GOT3 (cell line): ENCODE results near the gene SMIM17.
"Not testable (repeated sequence)": the region's sequence is repeated elsewhere in the genome, so short reads cannot be mapped to it uniquely, and the experiment has no call there.

ENCODE experiments used
- DNase-seq: peaks from one replicate; lab custom pipeline; 2025; ENCODE audit warnings: mixed read lengths; lab: John Stamatoyannopoulos, UW

SMIM17 gene

DNA sequence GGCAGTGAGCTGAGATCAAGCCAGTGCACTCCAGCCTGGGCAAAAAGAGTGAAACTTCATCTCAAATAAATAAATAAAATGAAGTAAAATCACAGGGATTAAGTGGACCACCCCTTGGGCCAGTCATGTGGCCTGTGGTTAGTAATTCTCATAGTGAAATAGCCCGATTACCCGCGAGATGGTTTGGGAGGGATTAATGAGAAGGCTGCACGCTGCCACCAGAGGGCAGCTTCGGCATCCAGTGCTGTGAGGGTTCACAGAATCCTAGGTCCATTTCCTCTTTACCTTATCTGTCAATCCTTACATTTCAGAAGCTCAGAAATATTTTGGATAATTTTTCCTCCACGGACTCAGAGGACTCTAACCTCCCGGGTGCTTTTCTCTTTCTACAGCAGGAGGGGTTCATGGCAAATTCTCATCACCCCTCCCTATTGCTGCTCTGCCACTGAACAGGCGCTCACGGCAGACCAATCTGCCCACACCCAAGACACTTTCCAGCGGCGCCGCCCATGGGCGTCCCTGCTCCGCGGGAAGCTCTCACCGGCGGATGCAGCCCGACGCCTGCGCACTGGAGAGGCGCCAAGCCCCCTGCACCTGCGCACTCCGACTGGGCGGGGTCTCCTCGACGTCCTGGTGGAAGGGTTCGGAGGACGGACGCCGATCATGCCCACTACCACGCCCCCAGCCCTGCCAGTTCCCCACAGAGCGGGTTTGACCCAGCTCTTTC lies 17.6 kb downstream of the SMIM17 start:
- DNase-seq = no peak

DNA sequence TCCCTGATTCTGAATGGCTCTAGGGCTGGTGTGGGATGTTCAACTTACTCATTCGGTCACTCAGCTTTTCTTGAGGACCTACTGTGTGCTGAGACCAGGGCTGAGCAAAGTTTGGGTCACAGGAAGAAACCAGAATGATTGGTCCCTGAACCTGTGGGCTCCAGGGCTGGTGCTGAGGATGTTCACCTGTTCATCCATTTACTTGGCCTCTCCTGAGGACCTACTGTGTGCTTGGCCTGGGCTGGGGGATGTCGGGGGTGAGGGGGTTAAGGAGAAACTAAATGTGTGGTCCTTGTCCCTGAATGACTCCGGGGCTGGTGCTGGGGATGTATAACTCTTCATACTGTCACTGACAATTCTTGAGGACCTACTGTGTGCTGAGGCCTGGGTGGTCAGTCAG lies 18.3 kb downstream of the SMIM17 start:
- DNase-seq = no peak

DNA sequence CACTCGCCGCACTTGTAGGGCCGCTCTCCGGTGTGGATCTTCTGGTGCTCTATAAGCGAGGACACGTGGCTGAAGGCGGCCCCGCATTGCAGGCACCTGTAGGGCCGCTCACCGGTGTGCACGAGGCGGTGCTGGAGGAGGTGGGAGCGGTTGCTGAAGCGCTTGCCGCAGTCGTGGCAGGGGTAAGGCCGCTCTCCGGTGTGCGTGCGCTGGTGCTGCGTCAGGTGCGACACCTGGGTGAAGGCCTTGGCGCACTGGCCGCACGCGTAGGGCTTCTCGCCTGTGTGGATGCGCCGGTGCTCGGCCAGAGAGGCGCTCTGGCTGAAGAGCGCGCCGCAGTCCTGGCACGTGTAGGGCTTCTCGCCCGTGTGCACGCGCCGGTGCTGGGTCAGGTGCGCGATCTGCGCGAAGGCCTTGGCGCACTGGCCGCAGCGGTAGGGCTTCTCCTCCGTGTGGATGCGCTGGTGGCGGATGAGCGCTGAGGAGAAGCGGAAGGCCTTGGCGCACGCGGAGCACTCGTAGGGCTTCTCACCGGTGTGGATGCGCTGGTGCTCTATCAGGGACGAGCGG lies 21.1 kb downstream of the SMIM17 start:
- DNase-seq = no peak

DNA sequence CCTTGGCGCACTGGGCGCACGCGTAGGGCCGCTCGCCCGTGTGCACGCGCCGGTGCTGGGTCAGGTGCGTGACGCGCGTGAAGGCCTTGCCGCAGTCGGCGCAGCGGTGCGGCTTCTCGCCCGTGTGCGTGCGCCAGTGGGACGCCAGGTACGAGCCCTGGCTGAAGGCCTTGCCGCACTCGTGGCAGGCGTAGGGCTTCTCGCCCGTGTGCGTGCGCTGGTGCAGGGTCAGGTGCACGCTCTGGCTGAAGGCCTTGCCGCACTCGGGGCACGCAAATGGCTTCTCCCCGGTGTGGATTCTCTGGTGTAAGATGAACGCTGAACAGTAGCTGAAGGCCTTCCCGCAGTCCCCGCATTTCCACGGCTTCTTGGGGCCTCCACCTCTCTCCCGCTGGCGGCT lies 21.6 kb downstream of the SMIM17 start:
- DNase-seq = no peak

DNA sequence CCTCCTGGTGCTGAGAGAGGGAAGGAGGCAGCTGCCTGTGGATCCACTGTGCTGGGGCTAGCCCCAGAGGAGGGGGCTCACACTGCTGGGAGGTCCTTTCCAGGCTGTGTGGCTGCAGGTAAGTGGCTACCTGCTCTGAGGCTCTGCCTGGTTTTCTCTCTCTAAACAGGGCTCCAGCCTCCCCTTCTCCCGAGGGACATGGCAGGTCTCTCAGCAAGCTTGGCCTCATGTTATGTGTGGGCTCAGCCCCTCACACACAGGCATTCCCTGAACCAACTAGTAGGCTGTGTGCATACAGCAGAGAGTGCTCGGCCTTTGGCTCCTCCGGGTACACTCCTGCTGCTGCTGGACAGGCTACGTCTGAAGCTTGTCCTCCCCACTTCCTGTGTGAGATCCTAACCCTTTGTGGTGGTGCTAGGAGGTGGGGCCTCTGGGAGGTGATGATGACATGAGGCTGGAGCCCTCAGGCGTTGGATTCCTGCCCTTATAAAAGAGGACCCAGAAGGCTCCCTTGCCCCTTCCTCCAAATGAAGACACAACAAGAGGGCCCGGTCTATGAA lies 24.4 kb downstream of the SMIM17 start:
- no peak for DNase-seq

DNA sequence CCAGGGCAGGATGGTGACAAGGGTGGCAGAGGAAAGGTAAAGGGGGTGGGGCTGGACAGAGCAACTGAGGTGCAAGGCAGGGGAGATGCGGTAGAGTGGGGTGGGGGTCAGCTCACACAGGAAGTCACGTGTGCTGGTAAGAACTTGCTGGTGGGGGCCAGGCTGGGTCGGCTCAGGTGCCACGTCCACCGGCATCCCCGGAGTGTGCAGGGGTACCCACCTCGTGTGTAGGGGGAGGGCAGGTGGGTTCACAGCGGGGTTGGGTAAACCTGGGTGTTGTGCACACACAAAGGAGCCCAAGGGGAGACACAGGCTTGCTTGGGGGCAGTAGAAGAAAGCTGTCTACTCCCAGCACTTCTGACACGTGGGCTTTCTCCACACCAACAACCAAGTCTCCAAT lies 25.7 kb downstream of the SMIM17 start:
- no peak for DNase-seq

DNA sequence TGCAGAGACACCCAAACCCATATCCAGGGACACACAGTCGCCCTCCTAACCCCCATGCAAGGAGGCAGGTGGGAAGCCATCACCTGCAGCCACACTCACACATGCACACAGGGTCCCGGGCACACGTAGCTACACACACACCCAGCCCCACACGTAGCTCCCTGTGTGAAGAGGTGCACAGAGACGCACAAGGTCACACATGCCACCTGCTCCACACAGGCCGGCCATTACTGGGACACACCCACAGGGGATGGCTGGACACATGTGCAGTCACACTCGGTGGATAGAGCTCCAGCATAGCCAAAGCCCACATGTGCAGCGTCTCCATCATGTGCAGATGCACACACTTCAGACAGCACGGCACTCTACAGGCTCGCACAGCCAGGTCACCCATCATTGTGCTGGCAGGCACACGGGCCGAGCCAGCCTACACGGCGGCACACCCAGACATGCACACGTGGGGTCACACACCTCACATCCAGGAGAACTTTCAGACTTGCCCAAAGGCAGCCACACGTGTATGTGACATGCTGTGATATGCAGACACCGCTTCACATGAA lies 27.5 kb downstream of the SMIM17 start:
- no peak for DNase-seq

DNA sequence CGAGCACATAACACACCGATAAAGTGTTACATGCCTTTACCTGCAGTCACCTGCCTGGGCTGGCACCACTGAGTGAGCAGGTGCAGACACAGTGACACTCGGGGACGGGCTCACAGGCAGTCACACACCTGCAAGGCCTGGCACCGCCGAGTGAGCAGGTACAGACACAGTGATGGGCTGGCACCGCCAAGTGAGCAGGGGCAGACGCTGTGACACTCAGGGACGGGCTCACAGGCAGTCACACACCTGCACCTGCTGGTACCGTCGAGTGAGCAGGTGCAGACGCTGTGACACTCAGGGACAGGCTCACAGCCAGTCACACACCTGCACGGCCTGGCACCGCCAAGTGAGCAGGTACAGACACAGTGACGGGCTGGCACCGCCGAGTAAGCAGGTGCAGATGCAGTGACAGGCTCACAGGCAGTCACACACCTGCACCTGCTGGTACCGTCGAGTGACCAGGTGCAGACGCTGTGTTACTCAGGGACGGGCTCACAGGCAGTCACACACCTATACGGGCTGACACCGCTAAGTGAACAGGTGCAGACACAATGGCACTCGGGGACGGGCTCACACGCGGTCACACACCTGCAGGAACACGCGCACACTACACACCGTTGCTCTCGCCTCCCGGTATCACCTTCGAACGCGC lies 28.1 kb downstream of the SMIM17 start:
- no peak for DNase-seq

DNA sequence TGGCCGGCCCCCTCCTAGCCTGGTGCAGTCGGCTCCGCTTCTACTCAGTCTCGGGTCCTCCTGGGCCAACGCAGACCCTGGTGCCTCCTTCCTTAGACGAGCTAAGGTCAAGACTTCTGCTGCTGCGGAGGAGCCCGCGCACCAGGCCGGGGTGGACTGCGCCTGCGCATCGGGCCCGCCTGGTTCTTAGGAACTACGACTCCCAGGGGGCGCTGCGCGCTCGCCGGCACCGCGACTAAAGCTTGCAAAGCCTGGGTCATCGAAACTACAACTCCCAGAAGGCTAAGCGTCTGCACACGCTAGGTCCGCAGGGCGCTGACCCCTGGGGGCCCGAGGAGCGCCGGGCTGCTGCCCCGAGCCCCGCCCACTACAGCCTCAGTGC lies 28.6 kb downstream of the SMIM17 start, which contains the start of gene ZNF835:
Gene ZNF835, minus strand, starts transcription at position 145 of the 382 bp plus-strand sequence. CDS start 6,559 bp downstream, outside the sequence.
- peak; percentile 6 for DNase-seq

DNA sequence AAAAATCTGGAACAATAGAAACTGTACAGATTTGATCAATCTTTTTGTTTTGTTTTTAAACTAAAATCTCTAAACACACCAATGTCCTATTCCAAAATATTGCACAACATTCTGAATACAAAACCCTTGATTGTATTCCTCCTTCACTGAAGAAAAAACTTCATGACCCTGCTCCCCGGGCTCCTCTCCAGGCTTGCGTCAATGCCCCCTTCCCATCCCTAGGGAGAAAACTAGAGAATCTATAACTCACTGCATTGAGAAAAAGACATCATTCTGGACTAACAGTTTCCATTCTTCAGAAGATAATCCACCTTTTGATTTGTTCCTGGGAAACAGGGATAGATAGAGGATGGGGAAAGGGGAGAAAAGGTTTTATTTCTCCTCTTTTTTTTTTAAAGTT lies 29.7 kb downstream of the SMIM17 start:
- DNase-seq = not testable (repeated sequence)

DNA sequence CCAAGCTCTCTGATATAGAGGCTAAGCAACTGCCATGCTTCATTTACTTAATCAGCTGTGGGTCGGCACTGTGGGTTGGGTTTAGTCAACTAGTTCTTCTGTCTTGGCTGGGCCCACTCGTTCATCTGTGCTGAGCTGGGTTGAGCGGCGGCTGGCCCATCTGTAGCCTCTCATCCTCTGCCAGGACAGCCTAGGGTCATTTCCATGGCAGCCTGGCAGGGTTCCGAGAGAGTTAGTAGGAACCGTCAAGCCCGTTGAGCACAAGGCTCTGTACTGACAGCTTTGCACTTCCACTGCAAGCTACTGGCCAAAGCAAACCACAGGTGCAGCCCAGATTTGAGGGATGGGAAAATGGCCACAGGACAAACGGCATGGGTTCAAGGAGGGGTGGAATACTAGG lies 35.2 kb downstream of the SMIM17 start:
- no peak for DNase-seq

DNA sequence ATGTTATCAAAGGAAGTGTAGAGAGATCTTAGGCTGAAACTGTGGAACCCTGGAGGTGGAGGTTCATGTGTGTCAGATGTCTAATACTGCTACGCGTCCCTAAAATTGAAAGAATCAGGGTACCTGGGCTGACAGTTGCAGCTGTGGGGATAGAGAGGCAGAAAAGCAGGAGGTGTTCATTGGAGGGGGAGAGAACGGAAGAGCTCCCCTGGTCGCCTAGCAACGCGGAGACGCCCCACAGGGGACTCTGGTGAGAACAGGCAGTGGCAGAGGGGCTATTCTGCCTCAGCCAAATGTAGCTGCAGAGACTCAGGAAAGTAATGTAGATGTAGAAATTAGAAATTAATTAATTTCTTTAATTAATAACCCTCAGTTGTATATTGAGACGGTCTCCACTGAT lies 38.7 kb downstream of the SMIM17 start:
- no peak for DNase-seq

DNA sequence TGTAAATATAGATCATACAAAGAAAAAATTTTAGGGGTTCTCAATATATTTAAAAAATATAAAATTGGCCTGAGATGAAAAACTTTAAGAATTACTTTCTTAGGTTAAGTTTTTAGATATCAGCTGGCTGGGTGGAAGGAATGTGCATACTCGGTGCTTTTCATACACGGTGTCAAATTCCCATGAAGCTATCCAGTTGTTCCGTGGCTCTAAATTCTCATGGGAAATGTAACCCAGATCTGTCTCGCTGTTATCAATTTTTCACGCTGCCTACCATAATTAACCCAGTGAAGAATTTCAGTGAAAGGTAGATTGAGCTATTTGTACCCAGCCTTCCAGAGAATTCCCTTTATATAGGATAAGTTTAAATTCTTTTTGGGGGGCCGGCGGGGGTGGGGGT lies 40.2 kb downstream of the SMIM17 start:
- no peak for DNase-seq

DNA sequence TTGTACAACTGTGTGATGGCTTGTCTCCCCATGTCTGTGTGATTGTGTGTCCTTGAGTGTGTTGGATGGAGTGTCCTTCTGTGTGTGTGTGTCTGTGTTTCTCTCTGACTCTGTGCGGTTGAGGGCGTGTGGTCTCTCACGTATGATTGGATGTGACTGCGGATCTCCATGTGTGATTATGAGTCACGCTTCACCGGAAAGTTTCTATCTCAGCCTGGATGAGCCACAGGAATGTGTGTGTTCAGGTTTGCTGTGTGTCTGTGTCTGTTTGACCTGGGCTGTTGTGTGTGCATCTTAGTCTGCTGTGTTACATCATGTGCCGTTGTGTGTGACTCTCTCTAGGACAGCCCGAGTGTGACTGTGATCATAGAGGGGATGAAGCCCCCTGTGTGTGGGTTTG lies 44.1 kb downstream of the SMIM17 start:
- no peak for DNase-seq

DNA sequence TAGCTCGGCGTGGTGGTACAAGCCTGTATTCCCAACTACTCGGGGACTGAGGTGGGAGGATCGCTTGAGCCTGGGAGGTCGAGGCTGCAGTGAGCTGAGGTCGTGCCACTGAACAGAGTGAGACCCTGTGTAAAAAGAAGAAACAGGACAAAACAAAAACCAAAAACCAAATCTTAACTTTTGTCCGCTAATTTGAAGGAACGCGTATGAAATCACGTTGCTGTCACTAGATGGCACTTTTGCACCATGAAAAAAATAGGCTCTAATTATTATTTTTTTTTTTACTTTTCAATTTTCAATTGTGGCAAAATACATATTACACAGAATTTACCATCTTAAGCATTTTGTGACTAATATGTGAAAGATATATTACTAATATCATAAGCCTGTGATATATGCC lies 46.2 kb downstream of the SMIM17 start:
- no peak for DNase-seq

DNA sequence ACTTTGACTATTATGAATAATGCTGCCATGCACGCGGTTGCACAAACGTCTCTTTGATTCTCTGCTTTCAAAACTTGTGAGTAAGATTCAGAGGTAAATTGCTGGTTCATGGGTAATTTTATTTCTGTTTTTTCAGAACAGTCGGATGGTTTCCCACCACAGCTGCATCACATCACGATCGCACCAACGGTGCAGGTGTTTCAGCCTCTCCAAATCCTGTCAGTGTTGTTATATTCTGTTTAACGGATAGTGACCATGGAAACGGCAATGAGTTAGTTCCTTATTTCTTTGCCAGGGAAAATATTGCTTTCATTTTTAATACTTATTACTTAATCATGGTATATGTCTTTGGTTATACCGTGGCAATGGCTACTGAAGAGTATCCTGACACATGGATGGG lies 47.7 kb downstream of the SMIM17 start:
- DNase-seq = no peak

DNA sequence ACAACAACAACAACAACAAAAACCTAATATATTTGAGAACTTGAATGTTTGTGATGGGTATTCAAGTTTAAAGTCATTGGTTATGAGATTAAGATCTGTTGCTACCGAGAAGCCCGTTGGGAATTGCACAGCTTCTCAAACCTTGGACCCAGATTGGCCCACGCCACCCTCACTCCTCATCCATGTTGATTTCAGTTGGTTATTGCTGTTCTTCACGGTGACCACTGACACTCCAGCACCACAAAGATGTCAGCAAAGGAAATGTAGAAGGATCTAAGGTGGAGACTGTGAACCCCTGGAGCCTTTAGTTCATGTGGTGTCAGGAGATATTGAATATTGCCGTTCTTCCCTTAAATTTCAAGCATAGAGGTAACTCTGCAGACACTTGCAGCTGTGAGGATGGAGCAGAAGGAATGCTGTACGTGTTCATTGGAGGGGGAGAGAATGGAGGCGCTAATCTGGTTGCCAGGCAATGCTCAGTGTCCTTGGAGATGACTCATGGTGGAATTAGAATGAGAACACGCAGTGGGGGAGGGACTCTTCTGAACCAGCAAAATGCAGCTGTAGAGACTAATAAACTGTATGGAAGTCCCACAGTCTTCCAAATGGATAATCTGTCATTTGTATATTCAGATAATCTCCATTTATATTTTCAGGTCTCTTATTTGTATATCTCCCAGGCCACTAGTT lies 49.4 kb downstream of the SMIM17 start:
- DNase-seq = no peak

DNA sequence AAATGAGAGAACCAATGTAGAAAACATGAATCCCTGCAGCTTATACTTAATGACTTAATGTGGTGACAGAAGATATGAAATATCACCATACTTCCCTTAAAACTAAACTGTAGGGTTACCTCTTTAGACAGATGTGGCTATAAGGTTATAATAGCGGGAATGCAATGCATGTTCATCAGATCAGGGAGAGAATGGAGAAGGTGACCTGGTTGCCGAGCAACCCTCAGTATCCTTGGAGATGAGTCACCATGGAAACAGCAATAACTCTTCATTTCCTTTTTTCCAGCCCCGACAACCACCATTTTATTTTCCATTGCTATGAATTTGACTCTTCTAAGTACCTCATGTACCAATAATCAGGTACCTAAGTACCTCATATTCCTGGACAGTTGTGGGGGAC lies 56.6 kb downstream of the SMIM17 start:
- DNase-seq = no peak

DNA sequence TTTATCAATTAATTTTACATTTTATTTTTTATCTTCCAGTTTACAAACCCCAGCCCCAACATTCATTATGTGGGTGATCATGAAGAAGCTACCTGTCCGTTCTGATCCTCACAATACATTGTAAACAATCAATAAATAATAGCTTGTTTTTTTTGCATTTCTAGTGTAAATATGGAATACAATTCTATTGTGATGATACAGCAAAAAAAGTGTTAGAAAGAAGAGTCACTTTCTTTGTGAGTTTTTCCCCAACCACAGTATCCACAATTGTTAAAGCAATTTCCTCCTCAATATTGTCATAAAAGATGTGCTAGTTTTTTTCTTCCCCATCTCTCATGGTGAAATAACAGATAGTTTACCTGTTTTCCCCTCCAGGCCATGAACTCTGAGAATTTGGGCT lies 58.9 kb downstream of the SMIM17 start:
- DNase-seq = no peak

DNA sequence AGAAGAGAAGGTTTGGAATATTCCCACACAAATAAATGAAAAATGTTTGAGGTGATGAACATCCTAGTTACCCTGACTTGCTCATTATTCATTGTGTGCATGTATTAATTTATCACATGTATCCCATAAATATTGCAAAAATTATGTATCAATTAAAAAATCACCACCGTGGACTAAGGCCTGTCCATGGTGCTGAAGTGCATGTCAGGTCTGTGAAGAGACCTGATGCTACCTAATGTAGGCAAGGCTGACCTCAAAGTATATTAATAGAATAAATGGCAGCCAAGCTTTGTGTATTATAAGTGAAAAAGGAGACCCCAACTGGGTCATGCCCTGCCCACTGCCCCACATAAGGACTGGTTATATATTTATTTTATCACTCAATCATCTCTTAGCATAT lies 63.0 kb downstream of the SMIM17 start:
- DNase-seq = no peak
